ENCODE results near the gene SRSF4. TPM values are rescaled to one million over a fixed set of nuclear protein-coding genes. Genes with fewer than 3 reads are reported as not detected.

SRSF4 gene
- 38.7 and 42.3 TPM in 2 replicates for total RNA-seq

GRCh38 chr1:29181413-29182225, at the start of gene SRSF4:
Gene SRSF4, minus strand, starts transcription at chr1:29181900. Its CDS starts 148 bp downstream, at chr1:29181752.

GRCh38 chr1:29230553-29231378, 49.1 kb upstream of the SRSF4 start, which contains the start of gene MECR:
Gene MECR, minus strand, starts transcription at chr1:29230934. Its CDS starts 28 bp downstream, at chr1:29230906.

GRCh38 chr1:29123887-29124365, 57.8 kb downstream of the SRSF4 start, which contains the start of gene TMEM200B:
Gene TMEM200B, minus strand, starts transcription at chr1:29123903. Its CDS starts 2,075 bp downstream, at chr1:29121828.

Other genes with a start within 250 kb of the SRSF4 start
- gene TMEM200B, start 58.0 kb downstream of the SRSF4 start, total RNA-seq: 11.5 and 12.2 TPM in 2 replicates
- 16.3 and 18.0 TPM in 2 replicates for gene MECR, start 49.0 kb upstream of the SRSF4 start, total RNA-seq
- gene PTPRU, start 54.6 kb upstream of the SRSF4 start, total RNA-seq: 4.0 and 12.0 TPM in 2 replicates